Measurements from ENCODE around the gene CASKIN2.
A peak's percentile ranks its signal among the peaks of the same experiment; 100 is the strongest.

The CASKIN2 gene

DNA sequence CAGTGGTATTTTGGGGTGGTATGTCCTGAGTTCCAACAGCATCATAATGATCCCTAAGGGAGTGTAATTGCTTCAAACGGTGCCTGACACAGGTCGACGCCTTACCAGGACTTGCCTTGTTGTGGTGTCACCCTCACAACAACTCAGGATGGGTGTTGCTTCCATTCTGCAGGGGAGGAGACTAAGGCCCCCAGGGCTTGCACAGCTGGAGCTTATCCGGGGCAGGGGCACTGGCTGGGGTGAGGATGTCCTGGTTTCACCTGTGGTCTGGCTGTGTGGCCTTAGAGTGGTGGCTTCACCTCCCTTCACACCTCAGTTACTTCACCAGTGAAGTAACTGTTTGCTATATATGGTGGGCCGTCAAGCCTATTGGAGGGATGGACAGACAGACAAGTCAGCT lies 33.5 kb upstream of the CASKIN2 start:
- no peak for DNase-seq (ENCODE audit: low read depth)

DNA sequence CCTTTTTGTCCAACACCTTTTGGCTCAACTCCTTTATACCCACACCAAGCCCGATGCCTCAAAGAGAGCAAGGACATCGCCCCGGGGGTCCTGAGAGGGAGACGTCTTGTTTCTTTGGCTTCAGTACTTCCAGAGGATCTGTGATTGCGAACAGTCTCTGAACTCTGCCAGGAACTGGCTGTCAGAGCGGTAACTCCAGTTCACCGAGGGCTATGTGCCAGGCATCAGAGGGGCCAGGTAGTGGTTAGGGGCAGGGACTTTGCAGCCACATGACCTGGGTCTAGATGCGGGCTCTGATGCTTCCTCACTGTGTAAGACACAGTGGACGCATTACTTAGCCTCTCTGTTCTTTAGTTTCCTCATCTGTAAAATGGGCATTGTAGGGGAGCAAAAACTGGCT lies 31.8 kb upstream of the CASKIN2 start:
- no peak for DNase-seq (ENCODE audit: low read depth)

DNA sequence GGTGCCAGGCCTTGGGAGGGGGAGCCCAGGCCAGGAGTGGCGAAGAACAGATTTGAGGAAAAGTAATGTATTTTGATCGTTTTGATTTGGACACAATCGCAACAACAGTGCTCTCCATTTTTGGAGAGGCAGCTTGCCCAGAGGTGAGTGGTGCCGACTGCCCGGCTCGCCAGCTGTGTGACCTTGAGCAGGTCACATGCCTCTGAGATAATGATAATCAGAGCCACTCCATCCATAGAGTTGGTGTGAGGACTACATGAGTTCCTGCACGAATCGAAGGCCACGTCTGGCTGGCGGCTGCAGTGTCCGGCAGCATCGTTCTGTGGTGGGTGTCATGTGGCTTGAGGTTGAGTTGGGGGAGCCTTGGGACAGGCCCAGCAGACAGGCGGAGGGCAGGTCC lies 30.8 kb upstream of the CASKIN2 start:
- no peak for DNase-seq (ENCODE audit: low read depth)

DNA sequence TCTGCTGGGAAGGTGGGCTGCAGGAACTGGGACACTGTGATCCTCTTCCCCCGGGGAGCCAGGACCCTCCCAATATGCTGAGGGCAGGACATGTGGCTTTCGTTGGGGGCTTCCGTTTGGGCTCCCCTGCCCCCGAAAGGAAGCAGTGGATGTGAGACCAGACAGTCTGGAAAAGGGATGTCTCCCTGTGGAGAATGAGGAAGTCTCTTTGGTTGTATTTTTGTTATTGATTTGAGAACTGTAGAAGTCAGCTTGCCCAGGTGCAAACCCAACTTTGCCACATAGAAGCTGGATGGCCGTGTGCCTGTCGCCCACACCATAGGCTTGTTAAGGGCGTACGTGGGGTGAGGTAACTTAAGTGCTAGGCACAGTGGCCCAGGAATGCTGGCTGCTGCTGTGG lies 28.9 kb upstream of the CASKIN2 start:
- DNase-seq (ENCODE audit: low read depth): no peak

DNA sequence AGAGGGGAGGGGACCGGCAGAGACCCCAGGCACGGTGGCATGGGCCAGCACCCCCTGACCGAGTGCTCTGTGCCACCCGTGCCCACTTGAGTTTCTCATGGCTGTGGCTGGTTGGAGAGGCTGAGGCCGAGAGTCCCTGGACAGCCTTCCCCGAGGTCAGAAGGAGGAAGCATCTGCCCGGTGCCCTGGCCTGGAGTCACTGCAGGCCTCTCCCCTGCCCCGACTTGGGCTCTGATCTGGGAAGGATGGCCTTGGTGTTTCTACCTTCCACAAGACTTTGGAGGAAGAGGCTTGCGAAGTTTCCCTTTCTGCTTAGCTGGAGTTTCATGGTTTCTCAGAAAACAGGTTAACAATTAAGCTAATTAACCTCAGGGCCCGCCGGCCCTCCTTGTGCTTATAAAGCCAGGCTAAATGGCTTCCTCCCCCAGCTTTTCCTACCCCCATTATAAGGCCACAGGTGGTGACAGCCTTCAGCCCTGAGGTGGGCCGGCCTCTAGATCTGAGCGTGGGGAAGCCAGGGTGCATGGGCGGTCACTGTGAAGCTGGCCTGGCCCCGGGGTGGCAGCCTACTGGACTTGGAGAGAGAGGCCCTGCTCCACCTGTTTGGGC lies 27.5 kb upstream of the CASKIN2 start:
- DNase-seq (ENCODE audit: low read depth): no peak

DNA sequence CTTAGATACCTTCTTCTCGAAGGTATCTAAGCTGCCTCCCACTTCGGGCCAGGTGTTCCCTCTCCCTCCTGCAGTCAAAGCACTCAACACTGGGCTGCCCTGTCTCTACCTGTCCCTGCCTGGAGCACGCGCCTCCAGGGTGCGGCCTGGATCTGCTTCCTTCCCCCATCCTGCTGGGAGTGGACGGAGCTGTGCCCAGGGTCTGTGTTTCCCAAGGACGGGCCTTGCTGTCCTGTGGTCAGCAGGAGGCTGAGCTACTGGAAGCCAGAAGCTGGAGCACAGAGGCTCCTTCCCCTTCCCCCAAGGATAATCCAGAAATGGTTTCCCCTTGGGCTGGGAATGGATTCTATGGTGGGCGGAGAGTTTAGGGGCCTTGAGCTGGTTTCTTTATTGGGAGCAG lies 26.9 kb upstream of the CASKIN2 start:
- DNase-seq (ENCODE audit: low read depth): no peak

DNA sequence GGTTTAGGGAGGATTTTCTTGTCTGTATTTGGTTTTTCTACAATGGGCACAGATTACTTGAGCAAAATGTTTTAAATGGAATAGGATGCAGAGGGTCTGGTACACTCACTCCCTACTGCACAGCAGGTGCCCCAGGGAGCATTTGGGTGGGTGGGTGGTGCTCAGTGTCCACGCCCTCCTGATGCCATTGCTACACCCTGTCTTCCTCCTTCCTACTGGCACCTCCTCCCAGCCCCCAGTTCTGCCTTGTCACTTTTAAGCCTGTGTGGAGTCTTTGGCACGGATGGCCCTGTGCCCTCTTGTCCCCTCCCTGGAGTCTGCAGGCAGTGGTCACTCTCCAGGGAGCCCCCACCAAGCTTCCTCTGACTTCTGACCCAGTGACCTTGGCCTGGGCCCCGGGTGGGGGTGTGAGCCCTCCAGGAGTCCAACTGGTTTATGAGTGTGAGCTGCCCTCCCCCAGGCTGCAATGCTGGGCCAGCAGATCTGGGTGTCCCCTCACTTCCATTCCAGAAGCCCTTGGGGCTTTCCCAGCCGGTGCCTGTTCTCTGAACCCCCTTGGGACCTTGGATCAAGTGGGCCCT lies 25.7 kb upstream of the CASKIN2 start:
- no peak for DNase-seq (ENCODE audit: low read depth)

DNA sequence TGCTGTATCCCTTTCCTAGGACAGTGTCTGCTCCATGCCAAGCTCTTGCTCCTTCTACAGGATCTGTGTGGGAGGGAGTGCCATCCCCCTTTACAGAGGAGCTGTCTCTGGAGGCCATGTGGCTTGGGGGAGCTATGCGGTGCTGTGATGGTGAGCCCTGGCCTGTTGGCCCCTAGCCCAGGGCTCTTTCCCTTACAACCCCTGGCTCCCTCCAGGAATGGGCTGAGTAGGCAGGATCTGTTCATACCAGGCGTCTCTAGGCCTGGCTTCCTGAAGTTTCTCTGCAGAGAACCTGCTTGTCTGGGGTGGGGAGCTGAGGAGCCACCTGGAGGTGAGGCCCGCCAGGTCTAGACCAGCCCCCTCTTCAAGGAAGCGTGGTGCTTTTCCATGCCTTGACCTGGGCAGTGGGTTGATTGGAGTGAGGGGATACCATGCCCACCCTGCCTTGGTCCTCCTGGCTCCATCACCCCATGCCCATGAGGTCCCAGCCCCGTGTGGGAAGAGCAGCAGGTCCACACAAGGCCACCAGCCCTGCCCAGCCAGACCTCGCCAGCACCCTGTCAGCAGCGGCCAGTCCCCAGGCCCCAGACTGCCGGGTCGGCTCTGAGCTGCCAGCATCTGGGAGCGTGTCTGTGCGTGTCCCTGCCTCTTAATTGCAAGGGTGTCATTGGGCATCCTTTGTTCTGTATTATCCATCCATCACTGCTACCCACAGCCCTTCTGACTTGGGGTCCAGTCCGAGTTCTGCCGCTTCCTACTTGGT lies 24.8 kb upstream of the CASKIN2 start:
- DNase-seq (ENCODE audit: low read depth): no peak

DNA sequence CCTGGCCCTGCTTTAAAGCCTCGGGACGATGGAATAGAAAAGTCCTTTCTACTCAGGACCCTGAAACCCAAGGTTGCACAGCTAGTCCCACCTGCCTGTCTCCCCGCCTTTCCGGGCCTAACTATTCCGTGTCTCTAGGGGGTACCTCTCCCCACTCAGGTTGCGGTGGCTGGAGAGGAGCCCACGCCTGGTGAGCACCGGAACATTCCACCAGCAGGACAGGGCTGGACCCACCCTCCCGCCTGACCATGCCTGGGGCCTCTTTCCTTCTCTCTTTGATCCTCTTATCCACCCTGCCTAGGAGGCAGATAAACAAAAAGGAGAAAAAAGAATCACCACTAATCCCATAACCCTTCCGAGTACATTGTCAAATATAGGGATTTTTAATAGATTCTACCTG lies 21.0 kb upstream of the CASKIN2 start:
- no peak for DNase-seq (ENCODE audit: low read depth)

DNA sequence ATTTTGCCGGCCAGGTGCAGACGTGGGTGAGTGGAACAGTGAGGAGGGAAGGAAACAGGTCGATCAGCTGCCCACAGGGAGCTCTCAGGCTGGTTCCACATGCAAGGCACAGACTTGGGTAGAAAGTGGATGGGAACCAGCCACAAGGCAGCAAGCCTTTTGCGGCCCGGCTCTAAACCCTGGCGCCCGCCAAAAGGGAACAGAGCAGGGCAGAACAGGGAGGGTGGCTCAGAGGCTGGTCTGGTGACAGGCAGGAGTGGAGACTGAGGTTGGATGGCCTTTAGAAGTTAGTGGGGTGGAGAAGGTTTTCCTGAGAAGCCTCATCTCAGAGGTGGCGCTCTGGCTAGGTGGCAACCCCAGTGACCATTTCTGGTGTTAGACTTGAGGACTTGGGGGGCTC lies 20.5 kb upstream of the CASKIN2 start:
- no peak for DNase-seq (ENCODE audit: low read depth)

DNA sequence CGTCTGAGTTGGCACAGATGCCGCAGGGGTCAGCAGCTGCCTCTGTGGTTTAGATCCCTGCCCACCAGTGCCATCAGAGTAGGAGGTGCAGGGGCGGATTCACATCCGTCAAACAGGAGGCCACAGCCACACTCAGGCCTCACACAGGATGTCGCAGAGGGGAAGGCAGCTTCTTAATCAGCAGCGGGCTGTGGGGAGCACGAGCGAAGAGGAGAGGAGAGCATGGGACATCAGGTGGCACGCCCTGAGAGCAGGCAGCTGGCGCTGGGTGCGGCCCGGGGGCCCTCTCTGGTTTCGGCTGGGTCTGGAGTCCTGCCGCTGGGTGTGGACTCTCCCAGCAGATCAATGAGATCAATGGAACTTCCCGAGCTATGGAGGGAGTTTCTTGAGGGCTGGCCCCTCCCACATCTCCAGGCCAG lies 19.8 kb upstream of the CASKIN2 start:
- peak; percentile 29 for DNase-seq (ENCODE audit: low read depth)

DNA sequence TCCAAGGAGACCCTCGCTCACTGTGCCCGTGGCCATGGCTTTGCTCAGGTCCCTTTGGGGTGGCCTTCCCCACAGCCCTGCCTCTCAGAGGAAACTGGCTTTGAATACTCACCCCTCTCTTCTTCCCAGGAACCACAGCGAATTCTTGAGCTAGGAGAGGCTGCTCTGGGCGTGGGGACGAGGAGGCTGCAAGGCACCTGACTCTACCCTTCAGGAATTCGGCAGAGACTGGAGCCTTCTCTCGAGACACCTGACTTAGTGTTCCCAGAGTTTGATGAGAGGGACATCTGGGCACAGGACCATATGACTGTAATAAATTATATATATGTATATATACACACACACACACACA lies 16.4 kb upstream of the CASKIN2 start:
- DNase-seq (ENCODE audit: low read depth): no peak

DNA sequence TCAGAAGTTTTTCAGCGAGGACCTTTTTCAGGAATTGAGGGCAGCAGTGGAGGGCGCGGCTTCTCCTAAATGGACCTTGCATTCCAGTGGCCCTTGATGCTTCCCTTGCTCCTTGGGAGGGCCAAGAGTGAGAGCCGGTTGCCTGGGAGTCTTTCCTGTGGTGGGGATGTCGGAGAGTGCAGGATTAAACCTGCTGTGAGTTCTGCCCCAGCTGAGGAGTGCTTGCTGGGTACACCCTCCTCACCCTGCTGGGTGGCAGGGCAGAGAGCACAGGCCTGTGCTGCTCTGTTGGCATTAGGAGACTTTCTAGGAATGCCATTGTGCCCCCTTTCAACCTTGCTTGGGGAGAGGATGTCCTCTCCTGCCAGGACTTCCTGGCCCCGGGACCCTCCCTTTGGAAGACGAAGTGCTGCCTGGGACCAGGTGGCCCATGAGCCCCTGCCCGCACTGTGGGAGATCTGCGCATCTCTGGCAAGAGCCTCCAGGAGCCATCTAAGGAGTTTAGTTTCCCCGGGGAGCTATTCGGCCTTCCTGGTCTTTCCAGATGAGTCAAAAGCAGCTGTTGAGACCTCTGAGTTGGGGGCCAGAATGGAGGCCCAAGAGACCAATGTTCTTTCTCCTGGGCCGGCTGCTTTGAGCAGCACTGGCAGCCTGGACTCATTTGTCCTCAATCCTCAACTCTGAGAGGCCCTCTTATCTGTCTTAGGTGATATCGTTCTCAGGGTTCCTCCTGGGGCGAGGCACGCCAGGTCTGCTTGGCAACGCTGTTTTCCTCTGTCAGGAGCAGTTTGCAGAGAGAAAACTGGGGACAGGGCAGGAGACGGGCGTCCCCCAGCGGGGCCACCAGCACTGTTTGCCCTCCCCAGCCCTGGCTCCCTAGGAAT lies 15.7 kb upstream of the CASKIN2 start:
- DNase-seq (ENCODE audit: low read depth): no peak

DNA sequence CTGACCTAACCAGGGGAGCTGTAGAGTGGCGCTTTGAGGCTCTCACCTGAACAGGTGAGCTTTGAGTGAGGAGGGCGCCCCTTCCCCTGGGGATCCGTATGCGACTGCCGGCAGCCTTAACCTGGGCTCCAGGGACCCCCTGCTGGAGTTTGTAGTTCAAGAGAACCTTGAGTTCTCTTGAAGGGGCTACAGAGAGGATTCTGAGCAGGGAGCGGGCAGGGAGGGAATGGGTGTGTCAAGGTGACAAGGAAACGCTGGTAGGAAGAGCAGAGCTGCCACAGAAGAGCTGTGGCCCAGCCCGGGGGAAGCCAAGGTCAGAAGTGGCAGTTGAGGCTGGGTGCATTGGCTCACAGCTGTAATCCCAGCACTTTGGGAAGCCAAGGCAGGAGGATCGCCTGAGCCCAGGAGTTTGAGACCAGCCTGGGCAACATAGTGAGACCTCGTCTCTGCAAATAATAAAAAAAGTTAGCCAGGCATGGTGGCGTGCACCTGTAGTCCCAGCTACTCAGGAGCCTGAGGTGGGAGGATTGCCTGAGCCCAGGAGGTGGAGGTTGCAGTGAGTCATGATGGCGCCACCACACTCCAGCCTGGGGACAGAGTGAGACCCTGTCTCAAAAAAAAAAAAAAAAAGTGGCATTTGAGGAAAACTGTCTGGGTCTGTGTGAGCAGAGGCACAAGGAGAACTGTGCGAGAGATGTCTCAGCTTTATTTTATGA lies 11.4 kb upstream of the CASKIN2 start:
- DNase-seq (ENCODE audit: low read depth): no peak

DNA sequence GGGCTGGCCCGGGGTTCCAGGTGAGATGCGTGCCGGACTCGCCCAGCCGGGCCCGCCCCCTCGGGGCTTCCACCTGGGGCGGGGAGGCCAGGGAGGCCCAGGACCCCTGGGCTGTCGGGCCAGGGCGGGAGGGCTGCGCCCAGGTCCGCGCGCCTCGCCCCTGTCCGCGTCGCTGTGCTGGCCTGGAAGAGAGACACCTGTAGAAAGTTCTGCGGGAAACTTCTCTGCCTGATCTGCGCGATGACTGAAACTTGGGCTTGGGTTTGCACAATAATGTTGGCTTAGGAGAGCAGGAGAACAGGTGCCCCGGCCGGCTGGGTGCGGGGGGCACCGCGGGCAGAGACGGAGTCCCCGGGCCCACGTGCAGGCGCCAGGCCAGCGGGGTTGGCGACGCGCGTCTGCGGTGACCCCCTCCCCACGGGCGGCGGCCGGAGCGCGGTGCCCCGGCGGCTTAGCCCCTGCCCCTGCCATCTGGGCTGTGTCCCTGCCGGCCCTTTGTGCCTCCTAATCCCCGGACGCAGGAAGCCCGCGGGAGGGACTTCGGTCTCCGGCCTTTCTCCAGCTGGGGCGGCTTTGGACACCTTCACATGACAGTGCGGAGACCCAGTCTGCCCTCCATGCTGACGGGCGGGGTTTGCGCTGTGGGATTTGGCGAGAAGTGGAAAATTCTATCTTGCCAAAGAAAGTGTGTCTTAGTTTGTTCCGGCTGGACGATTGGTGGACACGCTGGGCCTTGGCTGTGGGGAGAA lies 10.6 kb upstream of the CASKIN2 start:
- DNase-seq (ENCODE audit: low read depth): no peak

DNA sequence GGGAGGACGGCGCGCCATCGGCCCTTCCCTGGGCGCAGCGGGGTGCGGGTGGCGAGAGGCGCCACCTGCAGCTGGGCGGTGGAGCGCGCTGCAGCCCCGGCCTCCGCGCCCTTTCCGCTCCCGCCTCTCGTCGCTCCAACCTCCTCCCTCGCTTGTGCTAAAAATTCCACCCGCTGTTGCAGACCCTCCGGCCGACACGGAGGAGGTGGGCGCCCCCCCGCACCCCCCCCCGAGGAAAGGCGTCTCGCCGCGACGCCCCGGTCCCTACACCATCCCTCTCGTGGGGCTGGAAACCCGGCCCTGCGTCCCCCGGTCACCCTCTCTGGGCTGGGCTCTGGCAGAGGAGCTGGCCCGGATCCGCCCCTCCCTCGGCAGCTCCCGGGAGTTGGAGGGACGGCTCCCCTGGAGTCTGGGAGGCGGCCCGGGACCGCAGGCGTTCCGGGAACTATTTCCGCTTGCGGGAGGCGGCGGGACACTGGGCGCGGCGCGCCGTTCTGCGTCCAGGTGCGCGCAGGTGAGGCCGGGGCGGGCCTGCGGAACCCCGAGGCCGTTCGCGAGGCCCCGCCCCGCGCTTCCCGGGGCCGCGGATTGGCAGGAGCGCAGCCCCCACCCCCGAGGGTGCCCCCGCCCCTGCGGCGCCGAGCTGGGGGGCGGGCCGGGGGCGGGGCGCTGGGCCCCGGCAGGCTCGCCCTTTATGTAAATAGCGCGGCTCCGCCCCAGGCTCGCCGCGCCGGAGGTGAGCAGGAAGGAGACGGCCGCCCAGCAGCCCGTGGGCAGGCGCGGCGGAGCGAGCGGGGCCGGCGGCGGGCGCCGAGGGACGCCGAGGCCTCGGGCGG lies 9.9 kb upstream of the CASKIN2 start, which contains the start of gene LLGL2:
TSS of gene LLGL2 (plus strand) at position 728 of the 836 bp plus-strand sequence. CDS start 17,730 bp downstream, outside the sequence.
- peak; percentile 80 for DNase-seq (ENCODE audit: low read depth)

DNA sequence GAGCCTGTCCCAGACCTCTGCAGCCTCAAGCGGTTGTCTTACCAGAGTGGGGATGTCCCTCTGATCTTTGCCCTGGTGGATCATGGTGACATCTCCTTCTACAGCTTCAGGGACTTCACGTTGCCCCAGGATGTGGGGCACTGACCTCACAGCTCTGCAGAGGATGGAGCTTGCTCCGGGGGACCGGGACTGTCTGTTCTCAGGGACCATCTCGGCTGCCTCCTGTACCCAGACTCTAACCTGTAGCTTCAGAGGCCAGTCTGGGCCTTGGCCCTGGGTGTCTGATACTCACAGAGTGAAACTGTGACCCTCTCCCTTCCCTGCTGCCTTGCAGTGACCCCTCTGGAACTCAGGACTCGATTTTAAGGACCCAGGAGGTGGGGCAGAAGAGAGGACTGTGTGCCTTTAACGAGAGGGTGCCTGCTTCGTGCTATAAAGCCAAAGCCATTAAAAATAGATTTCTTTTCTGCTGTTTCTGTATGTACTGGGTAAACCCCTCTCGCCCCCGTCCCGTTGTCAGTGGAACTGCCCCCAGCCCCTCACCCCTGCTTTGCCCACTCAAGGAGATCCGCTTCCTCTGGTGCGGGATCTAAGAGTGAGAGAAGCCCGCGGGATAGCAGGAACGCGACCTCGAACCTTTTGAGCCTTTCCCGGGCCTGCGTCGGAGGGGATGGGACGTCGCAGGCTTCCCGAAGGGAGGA lies 9.1 kb upstream of the CASKIN2 start:
- DNase-seq (ENCODE audit: low read depth): no peak

DNA sequence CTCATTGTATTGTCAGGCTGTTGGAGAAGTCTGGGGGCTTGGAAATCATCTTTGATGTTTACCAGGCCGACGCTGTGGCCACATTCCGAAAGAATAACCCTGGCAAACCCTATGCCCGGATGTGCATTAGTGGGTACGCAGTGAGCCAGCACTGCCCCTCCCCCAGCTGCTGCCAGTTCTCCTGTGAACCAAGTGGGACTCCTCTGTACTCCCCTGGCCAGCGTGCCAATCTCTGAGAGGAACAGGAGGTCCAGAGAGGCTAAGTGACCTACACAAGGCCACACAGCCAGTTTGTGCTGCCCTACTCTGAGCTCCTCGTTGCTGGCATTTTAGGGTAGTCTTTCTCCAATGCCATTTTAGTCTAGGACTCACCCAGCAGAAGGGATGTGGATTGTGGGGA lies 8.3 kb upstream of the CASKIN2 start:
- no peak for DNase-seq (ENCODE audit: low read depth)

DNA sequence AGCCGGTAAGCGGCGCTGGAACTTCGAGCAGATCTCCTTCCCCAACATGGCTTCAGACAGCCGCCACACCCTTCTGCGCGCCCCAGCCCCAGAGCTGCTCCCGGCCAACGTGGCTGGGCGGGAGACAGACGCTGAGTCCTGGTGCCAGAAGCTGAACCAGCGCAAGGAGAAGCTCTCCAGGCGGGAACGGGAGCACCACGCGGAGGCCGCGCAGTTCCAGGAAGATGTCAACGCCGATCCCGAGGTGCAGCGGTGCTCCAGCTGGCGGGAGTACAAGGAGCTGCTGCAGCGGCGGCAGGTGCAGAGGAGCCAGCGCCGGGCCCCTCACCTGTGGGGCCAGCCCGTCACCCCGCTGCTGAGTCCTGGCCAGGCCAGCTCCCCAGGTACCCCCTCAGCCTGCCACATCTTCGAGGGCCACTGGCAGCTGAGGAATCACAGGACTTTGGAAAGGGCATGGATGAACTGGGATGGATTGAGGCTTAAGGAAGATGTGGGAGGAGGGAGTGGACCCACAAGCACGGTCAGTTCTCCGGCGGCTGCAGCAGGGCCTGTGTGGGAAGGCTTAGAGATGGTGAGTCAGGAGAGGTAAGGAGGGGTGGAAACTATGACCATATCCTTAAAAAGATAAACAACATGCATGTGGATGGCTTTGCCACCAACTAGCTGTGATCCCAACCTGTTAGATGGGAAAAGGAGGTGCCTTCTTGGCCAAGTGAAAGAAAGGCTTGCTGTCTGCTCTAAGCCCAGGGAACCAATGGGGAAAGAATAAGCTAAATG lies 6.8 kb upstream of the CASKIN2 start:
- no peak for DNase-seq (ENCODE audit: low read depth)
